HepG2 (cell line): ENCODE data around the gene HCRTR1. TPM values are rescaled to one million over a fixed set of nuclear protein-coding genes. Genes with fewer than 3 reads are reported as not detected.

ENCODE experiments used
- ARID2 ChIP-seq: sonication (generic); formaldehyde crosslinking; IDR thresholded peaks from 2 replicates; pipeline ENCODE4 v1.8.1; 2022; ENCODE audit warnings: mild to moderate bottlenecking, missing genetic modification reagents, borderline replicate concordance
- CBFB ChIP-seq: sonication (generic); formaldehyde crosslinking; IDR thresholded peaks from 2 replicates; pipeline ENCODE4 v1.4.0; 2020; ENCODE audit warnings: missing genetic modification reagents
- ERF ChIP-seq: IDR thresholded peaks from 2 replicates; pipeline ENCODE4 v1.6.1; 2018; ENCODE audit warnings: missing biosample characterization, missing genetic modification reagents
- JUNB ChIP-seq: sonication (generic); formaldehyde crosslinking; IDR thresholded peaks from 2 replicates; pipeline ENCODE4 v1.8.0; 2022; ENCODE audit warnings: missing genetic modification reagents, mild to moderate bottlenecking, borderline replicate concordance
- NFE2L2 ChIP-seq: fragments of 150-350 bp; IDR thresholded peaks from 2 replicates; pipeline ENCODE4 v1.6.1; 2014; ENCODE audit warnings: low read length
- NFKB2 ChIP-seq: sonication (generic); formaldehyde crosslinking; IDR thresholded peaks from 2 replicates; pipeline ENCODE4 v1.4.0; 2020; ENCODE audit warnings: missing genetic modification reagents, borderline replicate concordance
- NFYC ChIP-seq: IDR thresholded peaks from 2 replicates; pipeline ENCODE4 v1.6.1; 2016; ENCODE audit warnings: missing genetic modification reagents, missing compliant biosample characterization
- SNAI1 ChIP-seq: sonication (generic); formaldehyde crosslinking; IDR thresholded peaks from 2 replicates; pipeline ENCODE4 v1.5.0; 2020; ENCODE audit warnings: mild to moderate bottlenecking, missing genetic modification reagents, borderline replicate concordance
- THAP9 ChIP-seq: sonication (generic); formaldehyde crosslinking; IDR thresholded peaks from 2 replicates; pipeline ENCODE4; 2020; ENCODE audit warnings: missing genetic modification reagents, mild to moderate bottlenecking, borderline replicate concordance
- XBP1 ChIP-seq: sonication (generic); formaldehyde crosslinking; IDR thresholded peaks from 2 replicates; pipeline ENCODE4 v1.5.0; 2020; ENCODE audit warnings: missing genetic modification reagents
- ZFP91 ChIP-seq: sonication (generic); formaldehyde crosslinking; IDR thresholded peaks from 2 replicates; pipeline ENCODE4 v1.9.0; 2022; ENCODE audit warnings: missing genetic modification reagents, mild to moderate bottlenecking, borderline replicate concordance
- ZNF101 ChIP-seq: sonication (generic); formaldehyde crosslinking; IDR thresholded peaks from 2 replicates; pipeline ENCODE4 v1.4.0; 2020; ENCODE audit warnings: mild to moderate bottlenecking, low read depth, missing genetic modification reagents, borderline replicate concordance
- ZNF569 ChIP-seq: sonication (generic); formaldehyde crosslinking; IDR thresholded peaks from 2 replicates; pipeline ENCODE4 v1.5.0; 2020; ENCODE audit warnings: mild to moderate bottlenecking, missing genetic modification reagents, moderate library complexity, borderline replicate concordance
- ZNF598 ChIP-seq: sonication (generic); formaldehyde crosslinking; IDR thresholded peaks from 2 replicates; pipeline ENCODE4 v1.5.1; 2020; ENCODE audit warnings: mild to moderate bottlenecking, missing genetic modification reagents, borderline replicate concordance
- ZNF660 ChIP-seq: sonication (generic); formaldehyde crosslinking; IDR thresholded peaks from 2 replicates; pipeline ENCODE4 v1.5.1; 2020; ENCODE audit warnings: mild to moderate bottlenecking, low read depth, missing genetic modification reagents, borderline replicate concordance
- ZNF710 ChIP-seq: sonication (generic); formaldehyde crosslinking; IDR thresholded peaks from 2 replicates; pipeline ENCODE4 v1.5.0; 2020; ENCODE audit warnings: mild to moderate bottlenecking, missing genetic modification reagents, borderline replicate concordance
- ZNF766 ChIP-seq: sonication (generic); formaldehyde crosslinking; IDR thresholded peaks from 2 replicates; pipeline ENCODE4 v1.5.0; 2020; ENCODE audit warnings: missing genetic modification reagents, borderline replicate concordance
- ZNF776 ChIP-seq: sonication (generic); formaldehyde crosslinking; IDR thresholded peaks from 2 replicates; pipeline ENCODE4 v1.4.0; 2020; ENCODE audit warnings: mild to moderate bottlenecking, missing genetic modification reagents
- ZNF83 ChIP-seq: sonication (generic); formaldehyde crosslinking; IDR thresholded peaks from 2 replicates; pipeline ENCODE4 v1.4.0; 2020; ENCODE audit warnings: missing genetic modification reagents, mild to moderate bottlenecking, borderline replicate concordance
- polyA plus RNA-seq, 8 experiments: library from polyadenylated mRNA; depleted of rRNA in 3 of 8; stranded (reverse) in 7 of 8; unstranded in 1 of 8; fragments of >200 nt; fragmentation: Illumina TruSeq in 4 of 8; extraction: Trizol in 4 of 8; gene quantifications; 2 replicates each; pipeline versions ENCODE4 v1.2.1 to v1.2.3, GENCODE V29; 2011 to 2016; ENCODE audit warnings: low read depth in 4 of 8, missing spikeins in 1 of 8, mixed read lengths in 1 of 8; ENCODE audit not compliant: insufficient read depth in 1 of 8
- total RNA-seq, 5 experiments: library from RNA; depleted of rRNA; stranded (reverse); fragments of >200 nt; fragmentation: Illumina TruSeq; extraction: Trizol; gene quantifications; 2 replicates each; pipeline ENCODE4 v1.2.3, GENCODE V29; 2016; ENCODE audit warnings: low read depth in 1 of 5
- TF ChIP-seq, protein P1 (sequence below): sonication (generic); formaldehyde crosslinking; IDR thresholded peaks from 2 replicates; pipeline ENCODE4 v1.4.0; 2020; ENCODE audit warnings: missing genetic modification reagents
- TF ChIP-seq, protein P2 (sequence below): IDR thresholded peaks from 2 replicates; pipeline ENCODE4 v1.6.1; 2012; ENCODE audit warnings: inconsistent platforms

The HCRTR1 gene
- total and polyA plus RNA-seq, 2 of the 13 experiments (the other 11 are each of a cell fraction or from before 2014, with no cell fraction given), result not detected

GRCh38 chr1:31644560-31645273, 27.2 kb downstream of the HCRTR1 start, which contains the start of gene PEF1 (continued):
- TF ChIP-seq ZNF710 (CRISPR knock-in tag) (no peak; the same call in 1 of the 2 replicates), NFYC (CRISPR knock-in tag) (peak; percentile 94), CBFB (CRISPR knock-in tag) (peak; percentile 79; the same call in 1 of the 2 replicates), ZNF776 (CRISPR knock-in tag) (peak; percentile 68; the same call in 1 of the 2 replicates), ZNF101 (no peak), ZNF660 (CRISPR knock-in tag) (no peak), ERF (CRISPR knock-in tag) (peak; percentile 30; the same call in 1 of the 2 replicates), SNAI1 (CRISPR knock-in tag) (no peak), THAP9 (CRISPR knock-in tag) (peak; percentile 90; the same call in 1 of the 2 replicates), ZNF598 (CRISPR knock-in tag) (peak; percentile 84; the same call in 1 of the 2 replicates), JUNB (CRISPR knock-in tag) (no peak), NFKB2 (CRISPR knock-in tag) (peak; percentile 30; the same call in 1 of the 2 replicates), XBP1 (no peak), ZNF83 (CRISPR knock-in tag) (no peak), ZFP91 (CRISPR knock-in tag) (peak; percentile 89; the same call in 1 of the 2 replicates), ARID2 (CRISPR knock-in tag) (0 out of 2 replicates have a peak, but pooled peaks have one; percentile 58), ZNF766 (CRISPR knock-in tag) (no peak), NFE2L2 (no peak), ZNF569 (no peak)
- TF ChIP-seq, protein P1, sequence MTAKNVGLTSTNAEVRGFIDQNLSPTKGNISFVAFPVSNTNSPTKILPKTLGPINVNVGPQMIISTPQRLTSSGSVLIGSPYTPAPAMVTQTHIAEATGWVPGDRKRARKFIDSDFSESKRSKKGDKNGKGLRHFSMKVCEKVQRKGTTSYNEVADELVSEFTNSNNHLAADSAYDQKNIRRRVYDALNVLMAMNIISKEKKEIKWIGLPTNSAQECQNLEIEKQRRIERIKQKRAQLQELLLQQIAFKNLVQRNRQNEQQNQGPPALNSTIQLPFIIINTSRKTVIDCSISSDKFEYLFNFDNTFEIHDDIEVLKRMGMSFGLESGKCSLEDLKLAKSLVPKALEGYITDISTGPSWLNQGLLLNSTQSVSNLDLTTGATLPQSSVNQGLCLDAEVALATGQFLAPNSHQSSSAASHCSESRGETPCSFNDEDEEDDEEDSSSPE (CRISPR knock-in tag), result peak; percentile 69
- TF ChIP-seq, protein P2, sequence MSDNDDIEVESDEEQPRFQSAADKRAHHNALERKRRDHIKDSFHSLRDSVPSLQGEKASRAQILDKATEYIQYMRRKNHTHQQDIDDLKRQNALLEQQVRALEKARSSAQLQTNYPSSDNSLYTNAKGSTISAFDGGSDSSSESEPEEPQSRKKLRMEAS, result peak; percentile 73; the same call in 1 of the 2 replicates
